GM12891 (cell line): Measurements from ENCODE around the gene CLNK.

ENCODE experiments used
- PAX5 ChIP-seq: IDR thresholded peaks from 2 replicates; pipeline ENCODE4 v1.6.1; 2011; ENCODE audit warnings: low read length, moderate library complexity, mild to moderate bottlenecking; ENCODE audit not compliant: insufficient read depth, severe bottlenecking
- POLR2A ChIP-seq: IDR thresholded peaks from 2 replicates; pipeline ENCODE4 v1.6.1; 2011; ENCODE audit warnings: low read depth, low read length, control low read depth
- POLR2AphosphoS5 ChIP-seq: IDR thresholded peaks from 2 replicates; pipeline ENCODE4 v1.6.1; 2011; ENCODE audit warnings: low read depth, low read length, control low read depth
- TAF1 ChIP-seq: IDR thresholded peaks from 2 replicates; pipeline ENCODE4 v1.6.1; 2011; ENCODE audit warnings: low read depth, low read length, control low read depth

GRCh38 chr4:10567766-10568165 is 116.8 kb downstream of the CLNK start:
- TF ChIP-seq POLR2A: no peak
- no peak for TF ChIP-seq POLR2AphosphoS5
- TF ChIP-seq PAX5: no peak
- no peak for TF ChIP-seq TAF1
